ENCODE data around the gene FARS2. TPM values are rescaled to one million over a fixed set of nuclear protein-coding genes. Genes with fewer than 3 reads are reported as not detected.

The FARS2 gene
- total and polyA plus RNA-seq, 7 donors = 10.6 to 17.5 (median 14.4) TPM

GRCh38 chr6:5246141-5247097, 14.9 kb upstream of the FARS2 start:
- intact Hi-C loops (cut with DNase I) = no loop called here

GRCh38 chr6:5247201-5247600, 14.1 kb upstream of the FARS2 start:
- intact Hi-C loops (cut with DNase I) = no loop called here
- Histone ChIP-seq H3K27ac (no peak overlapping the region), H3K27me3 (ENCODE audit: insufficient read depth in 3 of 3, low read length in 2 of 3) (no peaks in the 10 kb centered on the region), H3K9me3 (no peaks in the 10 kb centered on the region), H3K4me1 (peaks cover 11% of the 10 kb centered on the region), H3K36me3 (ENCODE audit: insufficient read depth in 1 of 2, low read depth in 1 of 2) (no peaks in the 10 kb centered on the region), H3K4me3 (no peak overlapping the region)
- 92 to 100% (median 95%) methylated on average over 2 of the region's 2 CpGs for WGBS, 3 donors
- TF ChIP-seq CTCF (IDR thresholded peaks at IDR 0.05) = no peak
- ATAC-seq (no peak), DNase-seq (no peak)

More at GRCh38 chr6:5246141-5247097, 14.9 kb upstream of the FARS2 start:
- DNase-seq (no peak), ATAC-seq (no peak)
- H3K4me1 ChIP-seq = peaks cover 11% of the 10 kb centered on the region
- no peak overlapping the region for H3K27ac ChIP-seq
- H3K27me3 ChIP-seq (ENCODE audit: insufficient read depth in 3 of 3, low read length in 2 of 3) = no peaks in the 10 kb centered on the region
- no peaks in the 10 kb centered on the region for H3K9me3 ChIP-seq
- H3K4me3 ChIP-seq = no peak overlapping the region
- no peaks in the 10 kb centered on the region for H3K36me3 ChIP-seq (ENCODE audit: insufficient read depth in 1 of 2, low read depth in 1 of 2)
- WGBS, 3 donors = 82 to 86% (median 83%) methylated on average over 13 of the region's 13 CpGs
- TF ChIP-seq CTCF (IDR thresholded peaks at IDR 0.05) = no peak

GRCh38 chr6:5248302-5249098, 12.8 kb upstream of the FARS2 start:
- Histone ChIP-seq H3K27me3 (ENCODE audit: insufficient read depth in 3 of 3, low read length in 2 of 3) (no peaks in the 10 kb centered on the region), H3K9me3 (no peaks in the 10 kb centered on the region), H3K4me3 (no peak overlapping the region), H3K27ac (no peak overlapping the region), H3K4me1 (peaks cover 11% of the 10 kb centered on the region), H3K36me3 (ENCODE audit: insufficient read depth in 1 of 2, low read depth in 1 of 2) (no peaks in the 10 kb centered on the region)
- ATAC-seq = no peak
- no peak for TF ChIP-seq CTCF (IDR thresholded peaks at IDR 0.05)
- intact Hi-C loops (cut with DNase I) = no loop called here
- 89 to 95% (median 90%) methylated on average over 9 of the region's 9 CpGs for WGBS, 3 donors
- no peak for DNase-seq

GRCh38 chr6:5249451-5250122, 11.7 kb upstream of the FARS2 start:
- H3K27me3 ChIP-seq (ENCODE audit: insufficient read depth in 3 of 3, low read length in 2 of 3) = no peaks in the 10 kb centered on the region
- no peak for TF ChIP-seq CTCF (IDR thresholded peaks at IDR 0.05)
- 78 to 86% (median 86%) methylated on average over 5 of the region's 5 CpGs for WGBS, 3 donors
- H3K36me3 ChIP-seq (ENCODE audit: insufficient read depth in 1 of 2, low read depth in 1 of 2) = no peaks in the 10 kb centered on the region
- H3K9me3 ChIP-seq = no peaks in the 10 kb centered on the region
- intact Hi-C loops (cut with DNase I) = no loop called here
- H3K4me1 ChIP-seq = peaks cover 11% of the 10 kb centered on the region
- H3K27ac ChIP-seq = no peak overlapping the region
- ATAC-seq (no peak), DNase-seq (no peak)
- no peak overlapping the region for H3K4me3 ChIP-seq
